DMS53 (cell line): ENCODE measurements around the gene AJM1.

Experiments
- DNase-seq: peaks from one replicate; lab custom pipeline; 2025; lab: John Stamatoyannopoulos, UW

Gene AJM1

GRCh38 chr9:136845465-136846260, 3.4 kb downstream of the AJM1 start:
- DNase-seq = peak; percentile 61

GRCh38 chr9:136846376-136847087, 4.3 kb downstream of the AJM1 start:
- peak; percentile 75 for DNase-seq

- DNase-seq = peak; percentile 94
Measured at GRCh38 chr9:136847088-136847825, 5.0 kb downstream of the AJM1 start.

GRCh38 chr9:136847826-136848392, 5.6 kb downstream of the AJM1 start:
- peak; percentile 97 for DNase-seq

GRCh38 chr9:136848393-136849037, 6.2 kb downstream of the AJM1 start:
- DNase-seq = peak; percentile 84

- DNase-seq = peak; percentile 99
Measured at GRCh38 chr9:136849038-136849959, 7.0 kb downstream of the AJM1 start, which contains the start of gene PHPT1. Gene PHPT1 (plus strand): TSS chr9:136849409. CDS start chr9:136849431, 22 bp downstream.

- DNase-seq = no peak
Measured at GRCh38 chr9:136849960-136850865, 7.9 kb downstream of the AJM1 start.

- DNase-seq = no peak
Measured at GRCh38 chr9:136850866-136851775, 8.8 kb downstream of the AJM1 start.

GRCh38 chr9:136851941-136852663, 9.8 kb downstream of the AJM1 start, which contains the start of gene MAMDC4:
Gene MAMDC4 (plus strand): TSS chr9:136852346. CDS start chr9:136852417, 71 bp downstream.
- DNase-seq = no peak

GRCh38 chr9:136852664-136853595, 10.7 kb downstream of the AJM1 start:
- no peak for DNase-seq

- no peak for DNase-seq
Measured at GRCh38 chr9:136853596-136854112, 11.4 kb downstream of the AJM1 start.

- DNase-seq = no peak
Measured at GRCh38 chr9:136854113-136854841, 12.0 kb downstream of the AJM1 start.

- DNase-seq = no peak
Measured at GRCh38 chr9:136854842-136855460, 12.7 kb downstream of the AJM1 start.

GRCh38 chr9:136855461-136856078, 13.3 kb downstream of the AJM1 start:
- DNase-seq = no peak

GRCh38 chr9:136856079-136856476, 13.8 kb downstream of the AJM1 start:
- no peak for DNase-seq
